H9 (cell line): ENCODE measurements around the gene ADGRD1. TPM values are rescaled to one million over a fixed set of nuclear protein-coding genes. Genes with fewer than 3 reads are reported as not detected.

Experiments used
- DNase-seq: peaks from one replicate; pipeline ENCODE4 v3.0.0-alpha.2; 2017
- H2AFZ ChIP-seq: one replicate; pipeline ENCODE4 v1.6.1; 2013; ENCODE audit warnings: mild to moderate bottlenecking, low read length, control low read depth, moderate library complexity
- H2AK5ac ChIP-seq: 2 replicates; pipeline ENCODE4 v1.6.1; 2013; ENCODE audit warnings: low read length, control low read depth, mixed read lengths; ENCODE audit not compliant: insufficient read length
- H2BK120ac ChIP-seq: one replicate; pipeline ENCODE4 v1.6.1; 2013; ENCODE audit warnings: low read depth, mild to moderate bottlenecking, low read length, control low read depth, inconsistent platforms; ENCODE audit not compliant: poor library complexity, severe bottlenecking
- H2BK12ac ChIP-seq: 2 replicates; pipeline ENCODE4 v1.6.1; 2013; ENCODE audit warnings: low read length, control low read depth, mixed read lengths, low read depth; ENCODE audit not compliant: insufficient read length
- H2BK15ac ChIP-seq: 2 replicates; pipeline ENCODE4 v1.6.1; 2013; ENCODE audit warnings: low read depth, low read length, control low read depth
- H2BK20ac ChIP-seq: one replicate; pipeline ENCODE4 v1.6.1; 2013; ENCODE audit warnings: low read depth, mild to moderate bottlenecking, low read length, control low read depth, inconsistent platforms; ENCODE audit not compliant: poor library complexity, severe bottlenecking
- H2BK5ac ChIP-seq: 2 replicates; pipeline ENCODE4 v1.6.1; 2013; ENCODE audit warnings: low read length, control low read depth, mixed read lengths; ENCODE audit not compliant: insufficient read length
- H3K14ac ChIP-seq: 2 replicates; pipeline ENCODE4 v1.6.1; 2013; ENCODE audit warnings: low read length, control low read depth; ENCODE audit not compliant: insufficient read depth
- H3K18ac ChIP-seq: 2 replicates; pipeline ENCODE4 v1.6.1; 2013; ENCODE audit warnings: low read depth, mild to moderate bottlenecking, mixed read lengths, low read length, control low read depth; ENCODE audit not compliant: insufficient read length
- H3K23ac ChIP-seq: 2 replicates; pipeline ENCODE4 v1.6.1; 2013; ENCODE audit warnings: low read length, control low read depth, mixed read lengths, low read depth; ENCODE audit not compliant: insufficient read length
- H3K23me2 ChIP-seq: 2 replicates; pipeline ENCODE4 v1.6.1; 2013; ENCODE audit warnings: low read depth, mild to moderate bottlenecking, mixed read lengths, low read length, control low read depth; ENCODE audit not compliant: insufficient read length, poor library complexity, severe bottlenecking
- H3K27ac ChIP-seq: 2 replicates; pipeline ENCODE4 v1.5.1; 2013; ENCODE audit warnings: low read length, control low read depth, mixed read lengths, low read depth; ENCODE audit not compliant: insufficient read length
- H3K27me3 ChIP-seq: 2 replicates; pipeline ENCODE4 v1.6.1; 2013; ENCODE audit warnings: low read length, control low read depth, inconsistent platforms; ENCODE audit not compliant: insufficient read depth
- H3K4ac ChIP-seq: 2 replicates; pipeline ENCODE4 v1.6.1; 2013; ENCODE audit warnings: low read depth, mild to moderate bottlenecking, control low read depth, inconsistent platforms, low read length, moderate library complexity
- H3K4me1 ChIP-seq: 2 replicates; pipeline ENCODE4 v1.6.1; 2013; ENCODE audit warnings: low read length, control low read depth, inconsistent platforms; ENCODE audit not compliant: insufficient read depth
- H3K4me2 ChIP-seq: 2 replicates; pipeline ENCODE4 v1.6.1; 2013; ENCODE audit warnings: low read length, control low read depth, mixed read lengths; ENCODE audit not compliant: insufficient read length, insufficient read depth
- H3K56ac ChIP-seq: 2 replicates; pipeline ENCODE4 v1.6.1; 2013; ENCODE audit warnings: low read depth, mild to moderate bottlenecking, mixed read lengths, low read length, control low read depth; ENCODE audit not compliant: insufficient read length
- H3K79me1 ChIP-seq: 2 replicates; pipeline ENCODE4 v1.6.1; 2013; ENCODE audit warnings: low read depth, mild to moderate bottlenecking, moderate library complexity, low read length, control low read depth, inconsistent platforms; ENCODE audit not compliant: insufficient read depth, poor library complexity, severe bottlenecking
- H3K79me2 ChIP-seq: 2 replicates; pipeline ENCODE4 v1.6.1; 2013; ENCODE audit warnings: low read length, control low read depth, inconsistent platforms; ENCODE audit not compliant: insufficient read depth
- H3K9ac ChIP-seq: 2 replicates; pipeline ENCODE4 v1.6.1; 2013; ENCODE audit warnings: low read length, control low read depth, mixed read lengths; ENCODE audit not compliant: insufficient read length; ENCODE audit errors: extremely low read depth
- H3K9me3 ChIP-seq: one replicate; pipeline ENCODE4 v1.6.1; 2013; ENCODE audit warnings: low read depth, low read length, inconsistent platforms; ENCODE audit not compliant: control insufficient read depth
- H3T11ph ChIP-seq: one replicate; pipeline ENCODE4 v1.6.1; 2013; ENCODE audit warnings: mild to moderate bottlenecking, low read length, control low read depth, inconsistent platforms
- H4K20me1 ChIP-seq: one replicate; pipeline ENCODE4 v1.6.1; 2013; ENCODE audit not compliant: control insufficient read depth, insufficient read length, insufficient read depth
- H4K5ac ChIP-seq: 2 replicates; pipeline ENCODE4 v1.6.1; 2013; ENCODE audit warnings: low read depth, mild to moderate bottlenecking, mixed read lengths, low read length, control low read depth; ENCODE audit not compliant: insufficient read length
- H4K8ac ChIP-seq: replicated peaks from 2 replicates; pipeline ENCODE4 v1.6.1; 2013; ENCODE audit warnings: low read length, control low read depth, mixed read lengths, low read depth; ENCODE audit not compliant: insufficient read length
- H4K91ac ChIP-seq: 2 replicates; pipeline ENCODE4 v1.6.1; 2013; ENCODE audit warnings: low read depth, mild to moderate bottlenecking, moderate library complexity, mixed read lengths, low read length, control low read depth; ENCODE audit not compliant: insufficient read length
- H3K27ac Mint-ChIP-seq, 3 experiments: 2 replicates in 2 of 3; 3 replicates in 1 of 3; pipeline ENCODE4 v1.8.0; 2020 to 2021; ENCODE audit warnings: mixed read lengths in 3 of 3, mild to moderate bottlenecking in 1 of 3, moderate library complexity in 1 of 3
- H3K27me3 Mint-ChIP-seq: 2 replicates; pipeline ENCODE4 v1.8.0; 2021; ENCODE audit warnings: low read depth, mild to moderate bottlenecking, moderate library complexity, mixed read lengths
- H3K36me3 Mint-ChIP-seq, 3 experiments: 2 replicates in 2 of 3; 3 replicates in 1 of 3; pipeline ENCODE4 v1.8.0; 2020 to 2021; ENCODE audit warnings: low read depth in 3 of 3, mixed read lengths in 3 of 3; ENCODE audit not compliant: insufficient read depth in 1 of 3
- H3K4me1 Mint-ChIP-seq, 2 experiments: 2 replicates each; pipeline ENCODE4 v1.8.0; 2020; ENCODE audit warnings: mixed read lengths in 2 of 2
- H3K4me3 Mint-ChIP-seq, 2 experiments: 2 replicates in 1 of 2; 3 replicates in 1 of 2; pipeline ENCODE4 v1.8.0; 2020 to 2021; ENCODE audit warnings: mild to moderate bottlenecking in 2 of 2, mixed read lengths in 2 of 2, moderate library complexity in 1 of 2
- H3K9me3 Mint-ChIP-seq, 2 experiments: 2 replicates in 1 of 2; 3 replicates in 1 of 2; pipeline ENCODE4 v1.8.0; 2020; ENCODE audit warnings: mild to moderate bottlenecking in 2 of 2, mixed read lengths in 2 of 2, moderate library complexity in 1 of 2
- CTCF ChIP-seq: fragments of 200-600 bp; sonication (generic); conservative IDR thresholded peaks from 3 replicates; pipeline ENCODE4 v1.8.0; 2021; ENCODE audit warnings: antibody characterized with exemption, mild to moderate bottlenecking
- WGBS: extraction: QIAGEN DNeasy Blood & Tissue Kit; methylation state at CpG from one replicate; pipeline ENCODE4 v1.1.7; 2013; ENCODE audit warnings: missing lambda C conversion rate, low lambda C conversion rate, mixed read lengths; ENCODE audit not compliant: insufficient read length; ENCODE audit errors: extremely low coverage; 5-methylcytosine and 5-hydroxymethylcytosine counted together
- total RNA-seq: library from RNA; stranded (reverse); gene quantifications from 2 replicates; pipeline ENCODE4 v1.2.1, GENCODE V29; 2021

ADGRD1 gene
- total RNA-seq, 1 experiment from 2014 or later = 0.52 TPM

- Histone ChIP-seq H2BK5ac (no peak overlapping the region), H3K79me1 (no peaks in the 10 kb centered on the region), H2BK12ac (no peak overlapping the region), H3K56ac (no peak overlapping the region), H2BK20ac (no peak overlapping the region), H3K14ac (no peak overlapping the region), H3T11ph (no peak overlapping the region), H3K18ac (no peak overlapping the region), H3K23me2 (no peaks in the 10 kb centered on the region), H3K9me3 (no peaks in the 10 kb centered on the region), H3K4me1 (no peaks in the 10 kb centered on the region), H4K8ac (no peak overlapping the region), H4K20me1 (no peaks in the 10 kb centered on the region), H3K4ac (no peak overlapping the region), H3K9ac (no peak overlapping the region), H4K91ac (no peak overlapping the region), H3K79me2 (no peaks in the 10 kb centered on the region), H3K23ac (no peak overlapping the region), H4K5ac (no peak overlapping the region), H3K27ac (no peak overlapping the region), H2AK5ac (no peak overlapping the region), H2BK120ac (no peak overlapping the region), H3K4me2 (no peak overlapping the region), H2BK15ac (no peak overlapping the region), H2AFZ (no peak overlapping the region), H3K27me3 (no peaks in the 10 kb centered on the region)
- no peak for DNase-seq
- Mint-ChIP-seq H3K4me3 (no peak overlapping the region), H3K4me1 (peaks cover 3 to 4% of the 10 kb centered on the region in 2 experiments; a peak in 3 of 4 replicates), H3K27ac (no peak overlapping the region), H3K27me3 (no peaks in the 10 kb centered on the region; the same call in 1 of the 2 replicates), H3K36me3 (peaks cover 0 to 4% (median 3%) of the 10 kb centered on the region in 3 experiments; a peak in 3 of 7 replicates), H3K9me3 (peaks cover 3 to 6% of the 10 kb centered on the region in 2 experiments; a peak in 4 of 5 replicates)
- no peak for TF ChIP-seq CTCF
- WGBS = no CpG with 5 or more reads among the region's 14 CpGs
Observed at GRCh38 chr12:131042834-131043245, 89.1 kb downstream of the ADGRD1 start.
